ENCODE measurements around the gene MOGAT2.
"Not testable (repeated sequence)": the region's sequence is repeated elsewhere in the genome, so short reads cannot be mapped to it uniquely, and the experiment has no call there.

Gene MOGAT2

DNA sequence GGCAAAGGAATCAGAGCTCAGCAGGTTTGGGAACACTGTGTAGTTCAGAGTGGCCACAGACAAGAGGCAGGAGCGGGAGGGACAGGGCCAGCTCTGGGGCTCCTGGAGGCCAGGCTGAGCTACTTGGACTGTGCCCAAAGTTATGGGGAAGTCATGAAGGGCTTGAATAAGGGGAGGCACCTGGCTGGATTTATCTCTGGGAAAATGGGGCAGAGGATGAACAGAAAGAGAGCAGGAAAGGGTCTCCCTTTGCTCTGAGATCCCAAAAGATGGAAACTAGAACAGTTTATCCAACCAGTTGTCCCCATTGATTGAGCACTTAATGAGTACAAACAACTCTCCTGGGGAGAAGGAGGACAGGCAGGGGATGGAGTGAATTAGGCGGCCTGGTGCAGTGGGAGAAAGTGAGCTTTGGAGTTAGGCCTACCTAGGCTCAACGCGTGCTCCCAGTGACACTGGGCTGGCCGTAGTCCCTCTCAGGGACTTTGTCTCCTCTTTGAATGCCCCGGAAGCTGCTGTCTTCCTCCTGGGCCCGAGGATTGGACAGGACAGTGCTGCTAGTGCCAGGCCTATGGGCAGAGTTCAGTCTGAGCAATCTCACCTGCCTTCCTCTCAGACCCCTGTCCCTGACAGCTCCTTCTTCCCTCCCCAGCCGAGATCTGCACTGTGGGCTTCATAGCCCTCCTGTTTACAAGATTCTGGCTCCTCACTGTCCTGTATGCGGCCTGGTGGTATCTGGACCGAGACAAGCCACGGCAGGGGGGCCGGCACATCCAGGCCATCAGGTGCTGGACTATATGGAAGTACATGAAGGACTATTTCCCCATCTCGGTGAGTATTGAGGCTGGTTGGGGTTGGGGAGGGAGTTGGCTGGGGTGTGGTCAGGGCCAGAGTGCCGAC lies 2.0 kb downstream of the MOGAT2 start:
- DNase-seq: no peak

DNA sequence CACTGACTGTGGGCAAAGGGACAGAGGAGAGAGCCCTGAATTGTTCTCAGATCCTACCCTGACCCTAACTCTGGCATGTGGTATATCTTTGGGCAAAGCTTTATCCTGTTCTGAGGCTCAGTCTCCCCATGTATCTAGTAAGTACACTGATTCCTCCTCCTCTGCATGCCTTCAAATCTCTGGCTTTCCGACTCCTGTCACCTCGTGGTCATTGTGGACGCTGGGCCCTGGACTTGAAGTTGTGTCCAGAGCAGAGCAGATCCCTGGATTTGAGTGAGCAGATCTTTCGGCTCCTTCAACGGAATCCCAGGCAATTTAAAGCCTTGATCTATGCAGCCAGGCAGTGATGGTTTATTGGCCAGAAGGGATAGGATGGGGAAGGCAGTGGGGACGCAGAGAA lies 3.0 kb downstream of the MOGAT2 start:
- no peak for DNase-seq

DNA sequence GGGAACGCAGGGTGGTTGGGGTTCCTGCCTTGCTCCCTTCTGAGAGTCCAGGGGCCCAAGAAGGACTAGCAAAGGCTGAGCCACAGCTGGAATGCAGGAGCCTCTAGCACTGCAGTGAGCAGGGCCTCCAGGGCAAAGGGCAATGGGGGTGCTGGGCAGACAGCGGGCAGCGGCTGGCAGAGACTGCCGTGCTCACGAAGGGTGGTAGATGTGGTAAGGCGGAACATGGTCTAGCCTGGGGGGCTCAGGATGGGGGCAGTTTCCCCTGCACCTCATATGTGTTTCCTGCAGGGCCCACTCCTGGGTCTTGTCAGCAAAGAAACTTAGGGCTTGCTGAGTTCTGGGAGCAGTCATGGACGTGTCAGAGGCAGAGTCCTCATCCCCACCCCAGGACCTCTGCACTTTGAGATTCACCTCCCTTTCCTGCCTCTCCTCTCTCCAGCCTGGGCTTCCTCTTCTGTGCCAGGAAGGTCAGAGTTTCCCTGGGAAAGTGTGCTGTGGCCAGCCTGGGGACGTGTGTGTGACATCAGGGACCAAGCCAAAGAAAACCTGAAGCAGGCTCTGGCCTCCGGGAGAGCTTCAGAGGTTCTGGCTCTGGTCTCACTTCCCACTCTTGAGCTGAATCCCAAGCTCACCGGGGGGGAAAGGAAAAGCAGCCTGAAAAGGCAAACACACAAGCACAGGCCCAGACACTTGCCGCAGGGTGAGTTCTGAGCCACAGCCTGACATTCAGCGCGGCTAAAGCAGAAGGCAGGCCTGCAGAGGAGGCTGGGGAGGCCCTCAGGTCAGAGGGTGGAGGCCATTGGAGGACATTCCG lies 4.4 kb downstream of the MOGAT2 start:
- no peak for DNase-seq

DNA sequence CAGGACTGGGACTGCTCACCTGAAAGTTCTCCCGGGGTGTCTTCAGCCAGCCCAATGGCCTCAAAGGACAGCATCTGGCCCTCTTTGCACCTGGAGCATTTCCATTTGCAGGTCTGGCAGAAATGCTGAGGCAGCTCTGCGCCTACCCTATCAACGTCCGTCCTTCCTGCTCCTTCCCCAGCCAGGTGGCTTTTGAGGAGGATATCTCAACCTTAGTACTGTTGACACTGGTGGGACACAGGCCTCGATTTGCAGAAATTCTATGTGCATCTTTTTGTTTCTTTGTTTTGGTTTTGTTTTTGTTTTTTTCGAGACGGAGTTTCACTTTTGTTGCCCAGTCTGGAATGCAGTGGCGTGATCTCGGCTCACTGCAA lies 5.0 kb downstream of the MOGAT2 start:
- DNase-seq: no peak

DNA sequence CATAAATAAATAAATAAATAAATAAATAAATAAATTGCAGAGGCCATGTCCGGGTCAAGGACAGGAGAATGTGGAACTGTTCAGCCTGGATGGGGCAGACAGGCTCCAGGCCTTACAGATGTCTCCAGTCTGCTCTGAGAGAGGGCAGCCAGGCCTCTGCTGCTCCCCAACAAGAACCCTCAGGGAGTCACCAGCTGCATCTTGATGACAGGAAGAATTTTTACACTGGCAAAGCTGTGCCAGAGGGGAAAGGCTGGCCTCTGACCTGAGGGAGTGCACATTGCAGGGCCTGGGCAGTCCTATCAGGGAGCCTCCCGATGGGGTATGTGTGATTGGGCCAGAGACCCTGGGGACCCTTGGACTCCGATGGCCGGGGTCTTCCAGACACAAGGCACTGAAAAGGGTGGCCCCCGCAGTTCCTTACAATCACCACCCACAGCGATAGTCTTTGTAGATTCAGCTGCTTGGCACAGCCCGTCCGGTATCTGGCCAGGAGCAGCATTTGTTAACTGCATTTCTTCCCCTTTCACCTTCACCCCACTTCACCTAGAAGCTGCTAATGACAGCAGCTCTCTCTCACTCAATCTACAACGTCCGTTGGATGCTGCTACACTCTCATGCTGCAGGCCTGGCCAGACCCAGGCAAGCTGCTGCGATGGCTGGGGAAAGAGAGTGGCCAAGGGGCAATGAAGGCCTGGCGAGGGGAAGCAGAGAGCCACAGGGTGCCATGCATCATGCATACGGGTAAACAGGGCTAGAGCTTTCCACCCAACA lies 8.1 kb downstream of the MOGAT2 start:
- no peak for DNase-seq

DNA sequence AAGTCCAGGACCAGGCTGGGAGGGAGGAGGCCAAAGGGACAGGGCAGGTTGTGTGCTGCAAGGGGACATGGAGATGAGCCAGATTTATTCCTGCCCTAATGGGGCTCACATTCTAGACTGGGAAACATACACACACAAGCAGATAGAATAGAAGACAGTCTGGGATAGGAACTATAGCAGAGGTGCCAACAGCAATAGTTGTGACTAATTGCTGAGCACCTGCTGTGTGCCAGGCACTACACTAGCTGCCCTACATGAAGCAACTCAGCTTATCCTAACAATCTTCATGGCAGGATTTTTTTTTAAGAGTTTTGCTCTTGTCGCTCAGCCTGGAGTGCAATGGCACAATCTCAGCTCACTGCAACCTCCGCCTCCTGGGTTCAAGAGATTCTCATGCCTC lies 11.4 kb downstream of the MOGAT2 start:
- no peak for DNase-seq

DNA sequence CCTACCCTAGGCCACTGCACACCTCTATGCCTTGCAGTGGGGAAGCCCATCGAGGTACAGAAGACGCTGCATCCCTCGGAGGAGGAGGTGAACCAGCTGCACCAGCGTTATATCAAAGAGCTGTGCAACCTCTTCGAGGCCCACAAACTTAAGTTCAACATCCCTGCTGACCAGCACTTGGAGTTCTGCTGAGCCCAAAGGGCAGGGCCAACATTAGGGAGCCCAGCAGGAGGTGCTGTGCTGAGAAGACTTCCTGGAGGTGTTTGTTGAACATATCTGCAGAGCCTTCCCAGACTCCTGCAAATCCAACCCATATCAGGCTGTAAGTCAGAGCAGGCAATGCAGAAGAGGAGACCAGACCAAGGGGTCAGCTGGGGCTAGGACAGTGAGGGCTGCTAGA lies 13.5 kb downstream of the MOGAT2 start:
- DNase-seq: no peak

DNA sequence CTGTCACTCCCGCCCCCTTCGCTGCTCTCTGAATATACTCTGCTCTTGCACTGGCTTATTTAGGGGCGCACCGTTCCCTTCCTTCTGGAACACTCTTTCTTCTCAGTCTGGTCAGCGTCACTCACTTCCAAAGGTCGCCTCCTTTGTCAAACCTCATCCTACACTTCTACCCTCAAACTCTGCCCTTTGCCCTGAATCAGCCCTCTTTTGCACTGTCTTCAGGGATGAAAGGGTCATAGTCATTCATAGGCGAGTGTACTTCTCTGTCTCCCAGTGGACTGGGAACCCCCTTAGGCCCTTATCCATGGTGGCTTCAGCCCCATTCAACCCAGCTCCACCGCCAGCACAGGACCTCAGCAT lies 15.4 kb downstream of the MOGAT2 start:
- no peak for DNase-seq

DNA sequence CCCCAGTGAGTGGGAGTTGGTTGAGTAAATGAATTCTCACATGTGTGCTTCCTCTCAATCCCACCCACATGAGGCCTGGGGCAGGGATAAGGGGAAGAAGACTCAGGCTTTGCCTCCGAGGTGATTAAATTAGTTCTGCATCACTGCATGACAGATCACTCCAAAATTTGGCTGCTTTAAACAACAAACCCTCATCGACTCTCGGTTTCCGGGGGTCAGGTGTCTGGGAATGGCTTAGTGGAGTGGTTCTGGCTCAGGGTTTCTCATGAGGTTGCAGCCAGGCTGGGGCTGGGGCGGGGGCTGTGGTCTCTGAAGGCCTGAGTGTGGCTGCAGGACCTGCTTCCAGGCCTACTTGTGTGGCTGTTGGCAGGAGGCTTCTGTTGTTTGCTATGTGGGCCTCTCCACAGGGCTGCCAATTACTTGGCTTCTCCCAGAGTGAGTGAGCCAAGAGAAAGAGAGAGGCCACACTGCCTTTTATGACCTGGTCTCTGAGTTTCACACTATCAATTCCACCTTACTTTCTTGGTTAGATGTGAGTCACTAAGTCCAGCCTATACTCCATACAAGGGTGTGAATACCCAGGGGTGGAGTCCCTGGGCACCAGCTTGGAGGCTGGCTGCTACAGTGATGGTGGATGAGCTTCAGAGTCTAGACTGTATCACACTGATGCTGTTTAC lies 15.9 kb downstream of the MOGAT2 start:
- no peak for DNase-seq

DNA sequence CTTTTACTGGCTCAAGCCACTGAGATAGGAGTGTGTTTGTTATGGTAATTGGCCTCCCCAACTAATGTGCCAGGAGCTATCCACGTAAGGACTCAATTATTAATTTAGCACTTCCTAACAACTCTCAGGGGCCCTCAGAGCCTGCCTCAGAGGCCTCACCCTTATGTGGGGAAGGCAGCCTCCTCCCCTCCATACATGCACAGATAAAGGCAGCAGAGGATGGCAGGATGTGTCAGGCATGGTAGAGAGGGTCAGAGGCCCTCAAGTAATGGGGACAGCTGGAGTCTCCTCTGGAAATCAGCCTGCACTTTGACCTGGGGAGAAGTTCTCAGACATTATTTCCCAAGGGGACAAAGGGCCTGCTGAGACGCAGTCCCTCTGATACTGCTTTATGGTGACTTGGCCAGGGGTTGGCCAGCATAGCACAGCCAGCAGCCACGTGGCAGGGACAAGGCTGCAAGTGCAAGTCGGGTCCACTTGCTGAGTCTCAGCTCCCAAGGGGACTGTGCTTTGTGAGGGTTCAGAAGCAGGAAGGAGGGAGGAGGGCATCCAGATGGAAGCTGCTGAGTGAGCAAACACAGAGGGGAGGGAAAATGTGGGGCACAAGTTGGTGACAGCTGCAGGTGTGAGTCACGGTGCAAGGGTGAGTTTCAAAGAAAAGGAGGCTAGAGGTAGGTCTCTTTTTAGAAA lies 17.0 kb downstream of the MOGAT2 start:
- no peak for DNase-seq

DNA sequence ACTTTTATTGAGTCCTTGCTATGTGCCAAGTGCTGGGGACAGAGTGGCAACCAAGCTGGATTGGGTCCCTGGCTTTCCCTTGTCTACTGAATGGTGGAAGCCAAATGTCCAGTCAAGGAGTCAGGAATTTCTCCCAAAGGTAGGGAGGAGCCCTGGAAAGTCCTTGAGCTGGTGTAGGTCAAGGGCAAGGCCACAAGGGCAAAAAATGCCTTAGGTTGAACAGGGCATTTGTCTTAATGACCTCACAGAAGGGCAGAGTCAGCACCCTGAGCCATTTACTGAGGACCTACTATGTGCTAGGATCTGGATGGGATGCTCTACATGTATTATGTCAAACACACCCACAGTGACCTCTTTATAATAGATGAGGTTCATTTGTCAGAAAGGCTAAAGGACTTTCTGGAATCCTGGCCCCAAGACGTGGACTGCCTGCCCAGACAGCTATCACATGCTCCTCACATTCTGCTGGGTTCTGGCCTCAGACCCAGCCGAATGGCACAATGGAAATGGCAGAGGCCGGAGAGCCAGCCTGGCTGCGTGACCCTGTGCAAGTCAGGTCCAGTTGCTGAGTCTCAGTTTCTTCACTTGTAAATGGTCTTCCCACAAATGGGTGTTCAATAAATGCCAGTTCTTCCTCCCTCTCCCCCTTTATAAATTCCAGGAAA lies 17.7 kb downstream of the MOGAT2 start:
- DNase-seq: no peak

DNA sequence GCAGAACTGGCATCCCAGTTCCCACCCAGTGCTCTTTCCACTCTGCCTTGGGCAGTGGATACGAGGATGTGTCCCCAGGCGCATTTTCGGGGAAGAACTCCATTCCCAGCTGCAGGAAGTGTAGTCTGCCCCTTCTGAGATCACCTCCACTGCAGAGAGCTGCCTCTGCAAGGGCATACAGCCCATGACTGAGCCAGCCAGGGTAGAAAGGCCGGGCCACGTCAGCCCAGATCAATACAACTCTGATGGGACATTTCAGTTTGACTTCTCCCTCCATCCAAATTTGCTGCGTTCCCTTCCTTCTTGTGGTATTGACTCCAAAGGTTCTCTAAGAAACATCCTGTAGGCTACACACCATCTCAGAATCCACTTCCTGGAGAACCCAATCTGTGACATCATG lies 19.7 kb downstream of the MOGAT2 start:
- DNase-seq: no peak

DNA sequence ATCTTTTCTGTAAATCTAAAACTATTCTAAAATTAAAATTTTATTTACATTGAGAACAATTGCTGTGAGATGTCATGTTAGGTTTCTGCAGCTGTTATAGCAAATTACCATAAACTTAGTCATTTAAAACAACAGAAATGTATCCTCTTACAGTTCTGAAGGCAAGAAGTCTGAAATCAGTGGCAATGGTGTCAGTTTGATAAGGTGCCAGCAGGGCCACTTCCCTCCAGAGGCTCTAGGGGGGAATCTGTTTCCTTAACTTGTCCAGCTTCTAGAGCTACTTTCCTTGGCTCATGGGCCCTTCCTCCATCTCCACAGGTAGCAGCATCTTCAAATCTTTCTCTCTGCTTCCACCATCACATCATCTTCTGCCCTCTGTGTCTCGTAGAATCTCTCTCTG lies 23.0 kb downstream of the MOGAT2 start:
- no peak for DNase-seq

DNA sequence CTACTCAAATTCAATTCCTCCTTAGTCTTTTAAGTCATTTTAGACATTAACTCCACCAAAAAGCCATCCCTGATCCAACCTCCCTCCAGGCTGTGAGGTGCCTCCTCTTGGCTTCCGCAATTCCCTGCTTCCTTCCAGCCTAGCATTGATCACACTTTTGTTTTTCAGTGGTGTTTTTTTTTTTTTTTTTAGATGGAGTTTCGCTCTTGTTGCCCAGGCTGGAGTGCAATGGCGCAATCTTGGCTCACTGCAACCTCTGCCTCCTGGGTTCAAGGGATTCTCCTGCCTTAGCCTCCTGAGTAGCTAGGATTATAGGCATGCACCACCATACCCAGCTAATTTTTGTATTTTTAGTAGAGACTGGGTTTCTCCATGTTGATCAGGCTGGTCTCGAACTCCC lies 25.5 kb downstream of the MOGAT2 start:
- DNase-seq: not testable (repeated sequence)

DNA sequence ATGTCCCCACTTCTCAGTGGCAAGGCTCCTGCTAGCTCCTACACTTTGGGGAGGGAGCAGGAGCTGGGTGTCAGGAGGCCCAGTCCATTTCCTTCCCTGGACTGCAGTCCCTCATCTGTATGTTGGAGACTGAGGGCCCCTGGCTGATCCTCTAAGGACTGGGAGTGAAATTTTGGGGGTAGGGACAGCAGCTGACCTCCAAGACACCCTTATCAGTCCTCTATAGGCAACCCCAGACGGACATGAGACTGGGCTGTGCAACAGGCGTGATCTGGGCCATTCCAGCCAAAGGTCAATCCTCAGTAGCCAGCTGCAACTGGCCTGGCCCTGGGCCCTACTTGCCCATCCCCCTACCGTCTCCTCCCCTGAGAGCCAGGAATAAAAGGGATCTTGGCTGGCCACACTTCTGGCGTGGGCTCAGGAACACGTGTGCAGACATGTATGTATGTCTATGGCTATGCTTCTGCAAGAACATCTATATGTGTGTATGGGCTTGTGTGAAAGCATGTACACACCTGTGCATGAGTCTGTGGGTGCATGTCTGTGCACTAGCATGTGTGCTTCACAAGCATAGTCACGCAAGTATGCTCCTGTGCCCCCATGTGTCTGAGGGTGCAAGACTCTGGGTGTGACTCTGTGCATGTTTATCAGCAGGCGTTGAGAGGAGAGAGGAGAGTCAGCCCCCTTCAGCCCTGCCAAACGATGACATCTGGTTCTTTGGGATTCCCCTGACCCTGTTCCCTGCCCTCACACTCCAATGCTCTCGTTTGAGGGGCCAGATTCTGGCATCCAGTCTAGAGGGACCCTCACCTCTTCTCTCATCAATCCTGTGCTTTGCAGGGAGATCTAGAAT lies 26.3 kb downstream of the MOGAT2 start:
- no peak for DNase-seq

DNA sequence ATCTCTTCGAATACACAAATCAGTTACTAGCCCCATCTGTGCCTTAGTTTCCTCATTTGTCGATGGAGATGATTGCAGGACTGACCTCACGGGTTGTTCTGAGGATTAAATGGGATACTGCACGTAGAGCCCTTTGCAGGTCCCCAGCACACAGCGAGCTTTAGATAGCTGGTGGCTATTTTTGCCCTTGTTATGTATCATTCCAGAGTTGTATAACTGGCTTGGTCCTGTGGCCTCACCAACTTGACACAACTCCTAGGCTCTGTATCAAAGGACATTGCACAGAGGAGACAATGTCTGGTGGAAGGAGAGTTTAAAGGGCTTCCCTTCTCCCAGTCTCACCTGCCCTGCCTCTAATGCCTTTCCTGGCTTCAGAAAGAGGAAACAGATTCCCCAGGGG lies 28.2 kb downstream of the MOGAT2 start:
- DNase-seq: no peak

DNA sequence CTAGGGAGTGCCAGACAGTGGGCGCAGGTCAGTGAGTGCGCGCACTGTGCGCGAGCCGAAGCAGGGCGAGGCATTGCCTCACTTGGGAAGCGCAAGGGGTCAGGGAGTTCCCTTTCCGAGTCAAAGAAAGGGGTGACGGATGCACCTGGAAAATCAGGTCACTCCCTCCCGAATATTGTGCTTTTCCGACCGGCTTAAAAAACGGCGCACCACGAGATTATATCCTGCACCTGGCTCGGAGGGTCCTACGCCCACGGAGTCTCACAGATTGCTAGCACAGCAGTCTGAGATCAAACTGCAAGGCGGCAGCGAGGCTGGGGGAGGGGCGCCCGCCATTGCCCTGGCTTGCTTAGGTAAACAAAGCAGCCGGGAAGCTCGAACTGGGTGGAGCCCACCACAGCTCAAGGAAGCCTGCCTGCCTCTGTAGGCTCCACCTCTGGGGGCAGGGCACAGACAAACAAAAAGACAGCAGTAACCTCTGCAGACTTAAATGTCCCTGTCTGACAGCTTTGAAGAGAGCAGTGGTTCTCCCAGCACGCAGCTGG lies 31.2 kb downstream of the MOGAT2 start:
- DNase-seq: not testable (repeated sequence)

DNA sequence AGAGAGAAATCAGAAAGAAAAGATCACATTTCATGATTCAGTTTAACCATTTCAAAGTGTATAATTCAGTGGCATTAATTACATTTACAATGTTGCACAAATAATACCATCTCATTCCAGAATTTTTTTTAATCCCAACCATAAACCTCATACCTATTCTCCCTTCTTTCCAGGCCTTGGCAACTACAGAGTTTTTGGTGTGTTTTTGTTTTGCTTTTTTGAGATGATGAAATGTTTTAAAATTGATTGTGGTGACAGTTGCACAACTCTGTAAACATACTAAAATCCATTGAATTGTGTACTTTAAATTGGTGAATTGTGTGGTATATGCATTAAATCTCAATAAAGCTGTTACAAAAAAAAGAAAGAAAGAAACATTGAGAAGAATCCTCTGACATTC lies 37.3 kb downstream of the MOGAT2 start:
- not testable (repeated sequence) for DNase-seq

DNA sequence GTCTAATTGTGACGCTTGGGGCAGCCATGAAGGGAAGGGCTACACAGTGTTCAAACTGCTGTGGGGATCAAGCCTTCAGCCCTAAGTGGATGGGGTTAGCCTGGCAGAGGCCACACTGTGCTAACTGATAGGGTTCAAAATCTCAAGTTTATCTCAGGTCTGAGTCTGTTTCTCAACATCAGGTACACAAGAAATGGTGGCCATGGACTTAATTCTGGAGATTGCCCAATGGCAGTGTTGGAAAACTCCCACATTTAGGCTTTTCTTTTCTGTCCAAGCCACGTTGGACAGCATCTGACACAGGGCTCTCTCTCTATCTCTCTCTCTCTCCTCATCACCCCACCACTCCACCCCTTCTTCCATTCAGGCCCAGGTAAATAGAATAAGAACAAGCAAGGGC lies 40.0 kb downstream of the MOGAT2 start:
- DNase-seq: no peak

DNA sequence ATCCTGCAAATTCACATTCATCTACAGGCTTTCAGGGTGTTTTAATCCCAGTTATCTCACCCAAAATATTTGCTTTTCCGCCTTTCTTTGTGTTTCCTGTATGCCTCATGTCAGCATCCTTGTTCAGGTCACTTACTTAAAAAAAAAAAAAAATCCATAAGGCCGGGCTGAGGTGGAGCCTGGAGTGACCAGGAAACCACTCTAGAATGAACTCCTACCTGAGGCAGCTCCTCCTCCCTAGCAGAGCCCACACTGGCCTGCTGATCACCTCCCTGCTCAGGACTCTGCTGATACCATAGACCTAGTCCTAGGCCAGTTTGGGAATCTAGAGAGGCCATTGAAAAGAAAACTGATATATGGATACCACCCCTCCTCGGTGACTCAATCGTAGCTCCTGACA lies 42.2 kb downstream of the MOGAT2 start:
- DNase-seq: no peak

All from activated CD4-positive, alpha-beta T cell treated with anti-CD3 and anti-CD28 coated beads, Interleukin-2, amount 50 U/mL, for 4 hours (primary cell).